H1 (cell line): ENCODE measurements around the gene TFF2. TPM values are rescaled to one million over a fixed set of nuclear protein-coding genes. Genes with fewer than 3 reads are reported as not detected.

Experiments used
- CTCF ChIA-PET: fragments of 300-600 bp; sonication (Branson Sonifier 250); formaldehyde crosslinking; loops from one replicate; lab custom pipeline; 2021; ENCODE audit not compliant: partially characterized antibody; lab: Charles Lee
- POLR2A ChIA-PET: fragments of 300-600 bp; sonication (Branson Sonifier 250); formaldehyde crosslinking; loops from one replicate; lab custom pipeline; 2021; ENCODE audit warnings: inconsistent platforms; ENCODE audit not compliant: partially characterized antibody; lab: Charles Lee
- DNase-seq, 2 experiments: peaks; one replicate each; pipeline versions ENCODE4 v3.0.0 to v3.0.0-alpha.2; 2010 to 2022; ENCODE audit warnings: low spot score in 2 of 2, low read depth in 1 of 2, mixed read lengths in 1 of 2
- FAIRE-seq: peaks from 2 replicates; lab custom pipeline; 2011; peaks lifted over from hg19 to GRCh38; lab: Jason Lieb, UNC
- H2AFZ ChIP-seq: 2 replicates; pipeline ENCODE4 v1.8.1; 2012; ENCODE audit warnings: low read length, inconsistent platforms
- H2AK5ac ChIP-seq: 2 replicates; pipeline ENCODE4 v1.6.1; 2013; ENCODE audit warnings: low read depth, low read length
- H2BK120ac ChIP-seq: replicated peaks from 2 replicates; pipeline ENCODE3; 2013; ENCODE audit warnings: low read depth, low read length, inconsistent platforms
- H2BK12ac ChIP-seq: 2 replicates; pipeline ENCODE4 v1.6.1; 2013; ENCODE audit warnings: low read depth, low read length
- H2BK15ac ChIP-seq: 2 replicates; pipeline ENCODE4 v1.6.1; 2013; ENCODE audit warnings: low read length
- H2BK20ac ChIP-seq: 2 replicates; pipeline ENCODE4 v1.6.1; 2013; ENCODE audit warnings: low read length
- H2BK5ac ChIP-seq: 2 replicates; pipeline ENCODE4 v1.6.1; 2013; ENCODE audit warnings: low read depth, low read length
- H3K14ac ChIP-seq: 2 replicates; pipeline ENCODE4 v1.6.1; 2013; ENCODE audit warnings: inconsistent platforms; ENCODE audit not compliant: insufficient read length
- H3K18ac ChIP-seq: 2 replicates; pipeline ENCODE4 v1.6.1; 2013; ENCODE audit warnings: low read length; ENCODE audit errors: extremely low read depth
- H3K23ac ChIP-seq: 2 replicates; pipeline ENCODE4 v1.6.1; 2013; ENCODE audit warnings: inconsistent platforms; ENCODE audit not compliant: insufficient read length
- H3K23me2 ChIP-seq: 2 replicates; pipeline ENCODE4 v1.6.1; 2013; ENCODE audit warnings: low read depth, low read length
- H3K27ac ChIP-seq: 2 replicates; pipeline ENCODE4 v1.6.1; 2011; ENCODE audit warnings: low read depth, low read length, inconsistent platforms
- H3K27me3 ChIP-seq, 4 experiments: replicated peaks in 1 of 4; 1 replicate in 1 of 4; 2 replicates in 3 of 4; pipeline versions ENCODE4 v1.6.1 to v1.8.1; 2011 to 2013; ENCODE audit warnings: low read length in 3 of 4, mild to moderate bottlenecking in 3 of 4, inconsistent platforms in 2 of 4, mixed read lengths in 2 of 4, moderate library complexity in 1 of 4; ENCODE audit not compliant: control insufficient read depth in 3 of 4, insufficient read depth in 3 of 4; ENCODE audit errors: extremely low read depth in 1 of 4
- H3K36me3 ChIP-seq, 4 experiments: 2 replicates each; pipeline versions ENCODE4 v1.6.1 to v1.8.1; 2011 to 2013; ENCODE audit warnings: mild to moderate bottlenecking in 4 of 4, low read length in 3 of 4, moderate library complexity in 2 of 4, control low read depth in 1 of 4, inconsistent platforms in 1 of 4; ENCODE audit not compliant: insufficient read depth in 4 of 4, control insufficient read depth in 2 of 4
- H3K4ac ChIP-seq: replicated peaks from 2 replicates; pipeline ENCODE3; 2013; ENCODE audit warnings: low read length, low read depth, mixed read lengths, inconsistent platforms; ENCODE audit not compliant: insufficient read length
- H3K4me1 ChIP-seq, 4 experiments: replicated peaks in 1 of 4; 1 replicate in 1 of 4; 2 replicates in 3 of 4; pipeline versions ENCODE4 v1.6.1 to v1.8.1; 2011 to 2013; ENCODE audit warnings: low read length in 3 of 4, inconsistent platforms in 2 of 4, mixed read lengths in 1 of 4; ENCODE audit not compliant: insufficient read depth in 4 of 4, control insufficient read depth in 3 of 4
- H3K4me2 ChIP-seq, 2 experiments: 2 replicates each; pipeline versions ENCODE4 v1.6.1 to v1.8.1; 2011 to 2013; ENCODE audit warnings: low read depth in 2 of 2, low read length in 2 of 2, control low read depth in 1 of 2, inconsistent platforms in 1 of 2, mild to moderate bottlenecking in 1 of 2; ENCODE audit not compliant: insufficient read depth in 1 of 2
- H3K4me3 ChIP-seq, 4 experiments: fragments of 200-600, 300-600 bp in 1 of 4; sonication (generic), shearing (Covaris generic), sonication (Bioruptor Twin) in 1 of 4; 2 replicates each; pipeline versions ENCODE4 v1.5.1 to v1.8.1; 2011 to 2016; ENCODE audit warnings: low read length in 4 of 4, low read depth in 3 of 4, control low read depth in 2 of 4, inconsistent platforms in 2 of 4, mild to moderate bottlenecking in 2 of 4, mixed read lengths in 1 of 4, moderate library complexity in 1 of 4; ENCODE audit not compliant: insufficient read depth in 2 of 4; ENCODE audit errors: extremely low read depth in 1 of 4
- H3K56ac ChIP-seq: replicated peaks from 2 replicates; pipeline ENCODE3; 2013; ENCODE audit warnings: low read depth, mild to moderate bottlenecking, mixed read lengths, low read length, inconsistent platforms; ENCODE audit not compliant: insufficient read length
- H3K79me1 ChIP-seq: 2 replicates; pipeline ENCODE4 v1.6.1; 2013; ENCODE audit warnings: low read depth, low read length, control low read depth
- H3K79me2 ChIP-seq, 2 experiments: 2 replicates each; pipeline versions ENCODE4 v1.6.1 to v1.8.1; 2012 to 2013; ENCODE audit warnings: low read length in 2 of 2, mild to moderate bottlenecking in 2 of 2, inconsistent platforms in 1 of 2; ENCODE audit not compliant: insufficient read depth in 2 of 2, control insufficient read depth in 1 of 2
- H3K9ac ChIP-seq, 4 experiments: replicated peaks in 1 of 4; 1 replicate in 1 of 4; 2 replicates in 3 of 4; pipeline versions ENCODE4 v1.6.1 to v1.8.1; 2011 to 2013; ENCODE audit warnings: low read depth in 3 of 4, low read length in 3 of 4, control low read depth in 2 of 4, mild to moderate bottlenecking in 2 of 4, moderate library complexity in 2 of 4, inconsistent platforms in 1 of 4; ENCODE audit errors: extremely low read depth in 1 of 4
- H3K9me3 ChIP-seq, 2 experiments: 2 replicates each; pipeline versions ENCODE4 v1.6.1 to v1.8.1; 2012 to 2013; ENCODE audit warnings: mild to moderate bottlenecking in 2 of 2, moderate library complexity in 2 of 2, control low read depth in 1 of 2, inconsistent platforms in 1 of 2, low read depth in 1 of 2, low read length in 1 of 2, mixed read lengths in 1 of 2; ENCODE audit not compliant: insufficient read depth in 2 of 2
- H4K20me1 ChIP-seq, 2 experiments: replicated peaks in 1 of 2; 2 replicates each; pipeline versions ENCODE3 to v1.8.1; 2011 to 2013; ENCODE audit warnings: inconsistent platforms in 2 of 2, low read length in 2 of 2, mild to moderate bottlenecking in 1 of 2; ENCODE audit not compliant: insufficient read depth in 2 of 2, control insufficient read depth in 1 of 2
- H4K5ac ChIP-seq: 2 replicates; pipeline ENCODE4 v1.6.1; 2013; ENCODE audit warnings: low read length, low read depth, mixed read lengths, inconsistent platforms; ENCODE audit not compliant: insufficient read length
- H4K8ac ChIP-seq: 2 replicates; pipeline ENCODE4 v1.8.0; 2013; ENCODE audit warnings: mild to moderate bottlenecking, moderate library complexity, low read length, inconsistent platforms; ENCODE audit not compliant: insufficient read depth; ENCODE audit errors: extremely low read depth
- H4K91ac ChIP-seq: replicated peaks from 2 replicates; pipeline ENCODE3; 2013; ENCODE audit warnings: low read length, mixed read lengths, inconsistent platforms; ENCODE audit not compliant: insufficient read length
- BRCA1 ChIP-seq: IDR thresholded peaks from 2 replicates; pipeline ENCODE4 v1.6.1; 2012; ENCODE audit warnings: low read depth, low read length, improper control_type of control experiment
- GTF2F1 ChIP-seq: IDR thresholded peaks from 2 replicates; pipeline ENCODE4 v1.6.1; 2012; ENCODE audit warnings: low read depth, low read length, improper control_type of control experiment, borderline replicate concordance
- HDAC6 ChIP-seq: IDR thresholded peaks from one replicate; pipeline ENCODE4 v1.7.1; 2012; ENCODE audit warnings: low read depth, mild to moderate bottlenecking, inconsistent platforms, low read length, moderate library complexity
- KDM4A ChIP-seq: IDR thresholded peaks from one replicate; pipeline ENCODE4 v1.7.1; 2012; ENCODE audit warnings: low read depth, mild to moderate bottlenecking, moderate library complexity, low read length, inconsistent platforms; ENCODE audit not compliant: severe bottlenecking
- MAFK ChIP-seq: IDR thresholded peaks from 2 replicates; pipeline ENCODE4 v1.6.1; 2012; ENCODE audit warnings: low read depth, mild to moderate bottlenecking, improper control_type of control experiment, low read length
- POLR2A ChIP-seq, 2 experiments: IDR thresholded peaks; 1 replicate in 1 of 2; 2 replicates in 1 of 2; pipeline ENCODE4 v1.6.1; 2011; ENCODE audit warnings: low read depth in 2 of 2, low read length in 2 of 2, mild to moderate bottlenecking in 2 of 2; ENCODE audit errors: control extremely low read depth in 1 of 2
- RXRA ChIP-seq: IDR thresholded peaks from 2 replicates; pipeline ENCODE4 v1.6.1; 2011; ENCODE audit warnings: low read depth, mild to moderate bottlenecking, low read length, moderate library complexity; ENCODE audit not compliant: insufficient read depth
- SIX5 ChIP-seq: IDR thresholded peaks from 2 replicates; pipeline ENCODE4 v1.6.1; 2011; ENCODE audit warnings: mild to moderate bottlenecking, low read depth, low read length
- TAF7 ChIP-seq: optimal IDR thresholded peaks from 2 replicates; pipeline ENCODE3; 2011; ENCODE audit warnings: low read depth, mild to moderate bottlenecking, inconsistent platforms, low read length, moderate library complexity, borderline replicate concordance
- WGBS, 2 experiments: shearing (Covaris generic) in 1 of 2; methylation state at CpG; one replicate each; pipeline versions ENCODE4 v1.1.6 to v1.1.7; 2013 to 2015; ENCODE audit warnings: low lambda C conversion rate in 2 of 2, mixed read lengths in 2 of 2, inconsistent platforms in 1 of 2, low coverage in 1 of 2, missing lambda C conversion rate in 1 of 2; ENCODE audit not compliant: insufficient replicate concordance in 2 of 2, insufficient coverage in 1 of 2, insufficient read length in 1 of 2; ENCODE audit errors: extremely low coverage in 1 of 2, missing lambda C conversion rate in 1 of 2; 5-methylcytosine and 5-hydroxymethylcytosine counted together
- polyA plus RNA-seq, 7 experiments: library from polyadenylated mRNA; depleted of rRNA in 3 of 7; stranded (reverse) in 5 of 7; unstranded in 2 of 7; fragments of >200 nt in 5 of 7; fragments of 200-250 nt in 2 of 7; gene quantifications; 1 replicate in 5 of 7; 2 replicates in 1 of 7; 4 replicates in 1 of 7; pipeline versions ENCODE4 v1.2.1 to v1.2.3, GENCODE V29; 2011 to 2013; ENCODE audit warnings: missing spikeins in 2 of 7, mixed read lengths in 2 of 7
- total RNA-seq: library from RNA; stranded (reverse); fragmentation: NEBNext Ultra II Directional; extraction: Animal tissue kit (Norgen Biotek cat#: 25700); gene quantifications from 2 replicates; pipeline ENCODE4 v1.2.1, GENCODE V29; 2021
- TF ChIP-seq, protein P1 (sequence below): IDR thresholded peaks from 2 replicates; pipeline ENCODE4 v1.6.1; 2011; ENCODE audit warnings: low read length, improper control_type of control experiment
- TF ChIP-seq, protein P2 (sequence below): IDR thresholded peaks from 2 replicates; pipeline ENCODE4 v1.6.1; 2012; ENCODE audit warnings: low read length, inconsistent platforms

The TFF2 gene
- total and polyA plus RNA-seq, 2 of the 8 experiments (the other 6 are each of a cell fraction or from before 2014, with no cell fraction given), result not detected

DNA sequence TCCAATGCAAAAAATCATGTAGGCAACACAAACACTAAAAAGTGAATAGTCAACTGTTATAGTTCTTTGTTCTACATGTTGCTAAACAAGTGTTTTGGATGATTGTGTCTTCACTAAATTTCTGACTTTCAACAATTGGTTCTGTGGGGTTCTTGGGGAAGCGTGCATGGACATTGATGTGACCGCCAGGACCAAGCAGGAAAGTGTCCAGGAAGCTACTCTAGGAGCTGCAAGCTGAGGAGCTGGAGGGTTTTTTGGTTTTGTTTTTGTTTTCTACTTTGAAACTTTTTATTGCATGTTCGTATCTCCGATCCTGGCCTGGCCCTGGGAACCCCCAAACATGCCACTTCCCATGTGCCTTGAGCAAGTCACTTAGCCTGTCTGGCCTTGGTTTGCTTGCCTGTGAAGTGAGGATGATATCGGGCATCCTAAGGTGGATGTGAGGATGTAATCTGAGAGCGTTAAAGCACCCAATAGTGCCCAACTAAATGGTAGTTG lies 37.1 kb upstream of the TFF2 start:
- DNase-seq (no peak), FAIRE-seq (no peak)
- H2BK5ac ChIP-seq, result 0 out of 2 replicates have a peak overlapping the region, but pooled peaks have one; percentile 73
- H3K79me1 ChIP-seq, result no peaks in the 10 kb centered on the region
- no peak overlapping the region for H3K4me2 ChIP-seq
- H3K23ac ChIP-seq, result no peak overlapping the region
- H4K91ac ChIP-seq, result no peak overlapping the region
- no peak overlapping the region for H4K5ac ChIP-seq
- POLR2A ChIA-PET, result no interaction called here
- no peaks in the 10 kb centered on the region for H3K36me3 ChIP-seq
- no peak overlapping the region for H4K8ac ChIP-seq
- no peak overlapping the region for H2BK120ac ChIP-seq
- WGBS, 2 experiments, result 92% methylated on average over 6 of the region's 6 CpGs; no CpG with 5 or more reads in 1 of the 2 experiments
- peaks cover 0 to 3% of the 10 kb centered on the region in 2 experiments for H4K20me1 ChIP-seq
- no peak overlapping the region for H3K4me3 ChIP-seq
- 0 out of 2 replicates have a peak overlapping the region, but pooled peaks have one; percentile 25 for H2BK20ac ChIP-seq
- H3K27ac ChIP-seq, result no peak overlapping the region
- CTCF ChIA-PET, result interaction anchor here (0.9 to 2.2 kb wide), 7 partner anchors 11 to 73 kb away, joined by 3 to 8 read pairs (median 4); no protein-coding TSS in a partner anchor
- no peak overlapping the region for H2AFZ ChIP-seq
- H3K9ac ChIP-seq, result no peak overlapping the region
- H3K9me3 ChIP-seq, result peaks cover 0 to 4% of the 10 kb centered on the region in 2 experiments; a peak in 1 of 4 replicates
- H2BK12ac ChIP-seq, result peak overlapping the region; percentile 82
- H3K27me3 ChIP-seq, result 0 out of 7 replicates have a peak, but pooled peaks cover 0 to 2% (median 0%) of the 10 kb centered on the region in 4 experiments
- no peak overlapping the region for H3K56ac ChIP-seq
- peak overlapping the region; percentile 87; the same call in 1 of the 2 replicates for H2AK5ac ChIP-seq
- no peaks in the 10 kb centered on the region for H3K79me2 ChIP-seq
- H3K14ac ChIP-seq, result no peak overlapping the region
- H3K23me2 ChIP-seq, result no peaks in the 10 kb centered on the region
- H3K4ac ChIP-seq, result no peak overlapping the region
- no peak overlapping the region for H2BK15ac ChIP-seq
- H3K4me1 ChIP-seq, result peaks cover 0 to 12% (median 9%) of the 10 kb centered on the region in 4 experiments; a peak in 3 of 7 replicates
- no peak overlapping the region; the same call in 1 of the 2 replicates for H3K18ac ChIP-seq
- TF ChIP-seq BRCA1 (no peak), HDAC6 (no peak), RXRA (no peak), SIX5 (no peak), POLR2A (IDR thresholded peaks at IDR 0.05; ENCODE audit: control extremely low read depth in 1 of 2, low read depth in 2 of 2, low read length in 2 of 2) (no peak), TAF7 (no peak), GTF2F1 (no peak), MAFK (no peak), KDM4A (no peak)
- TF ChIP-seq, protein P1, sequence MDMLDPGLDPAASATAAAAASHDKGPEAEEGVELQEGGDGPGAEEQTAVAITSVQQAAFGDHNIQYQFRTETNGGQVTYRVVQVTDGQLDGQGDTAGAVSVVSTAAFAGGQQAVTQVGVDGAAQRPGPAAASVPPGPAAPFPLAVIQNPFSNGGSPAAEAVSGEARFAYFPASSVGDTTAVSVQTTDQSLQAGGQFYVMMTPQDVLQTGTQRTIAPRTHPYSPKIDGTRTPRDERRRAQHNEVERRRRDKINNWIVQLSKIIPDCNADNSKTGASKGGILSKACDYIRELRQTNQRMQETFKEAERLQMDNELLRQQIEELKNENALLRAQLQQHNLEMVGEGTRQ, result no peak
- TF ChIP-seq, protein P2, sequence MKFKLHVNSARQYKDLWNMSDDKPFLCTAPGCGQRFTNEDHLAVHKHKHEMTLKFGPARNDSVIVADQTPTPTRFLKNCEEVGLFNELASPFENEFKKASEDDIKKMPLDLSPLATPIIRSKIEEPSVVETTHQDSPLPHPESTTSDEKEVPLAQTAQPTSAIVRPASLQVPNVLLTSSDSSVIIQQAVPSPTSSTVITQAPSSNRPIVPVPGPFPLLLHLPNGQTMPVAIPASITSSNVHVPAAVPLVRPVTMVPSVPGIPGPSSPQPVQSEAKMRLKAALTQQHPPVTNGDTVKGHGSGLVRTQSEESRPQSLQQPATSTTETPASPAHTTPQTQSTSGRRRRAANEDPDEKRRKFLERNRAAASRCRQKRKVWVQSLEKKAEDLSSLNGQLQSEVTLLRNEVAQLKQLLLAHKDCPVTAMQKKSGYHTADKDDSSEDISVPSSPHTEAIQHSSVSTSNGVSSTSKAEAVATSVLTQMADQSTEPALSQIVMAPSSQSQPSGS, result no peak
